ENCODE results near the gene IMMP2L.

Gene IMMP2L

DNA sequence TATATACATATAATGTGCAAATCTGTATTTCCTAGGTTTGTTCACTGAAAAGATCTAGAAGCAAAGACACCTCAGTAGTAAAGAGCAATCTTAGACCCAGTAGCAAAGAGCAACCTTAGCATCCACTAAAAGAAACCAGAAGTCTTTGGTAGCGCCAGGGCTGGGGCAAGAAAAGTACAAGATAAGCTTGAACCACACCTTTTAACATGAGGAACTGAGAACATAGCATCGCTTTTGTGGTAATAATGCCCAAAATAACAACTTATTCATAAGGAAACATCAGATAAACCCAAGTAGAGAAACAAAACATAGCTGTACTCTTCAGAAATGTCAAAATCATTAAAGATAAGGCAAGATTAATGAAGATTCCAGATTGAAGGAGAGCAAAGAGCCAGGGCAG, 173.4 kb downstream of the IMMP2L start:
- Histone ChIP-seq H3K27me3 (ENCODE audit: insufficient read depth, low read length, poor library complexity) (no peaks in the 10 kb centered on the region), H3K4me1 (ENCODE audit: insufficient read depth, low read length) (no peaks in the 10 kb centered on the region), H3K4me3 (ENCODE audit: low read depth in 1 of 2, low read length in 2 of 2) (no peak overlapping the region), H3K9me3 (ENCODE audit: insufficient read depth, low read length, severe bottlenecking) (no peaks in the 10 kb centered on the region), H2AFZ (ENCODE audit: low read depth, low read length) (no peak overlapping the region), H3K27ac (ENCODE audit: low read length) (no peak overlapping the region), H3K4me2 (ENCODE audit: insufficient read depth, low read length) (no peak overlapping the region), H4K20me1 (ENCODE audit: insufficient read depth, low read length) (no peaks in the 10 kb centered on the region), H3K36me3 (ENCODE audit: insufficient read depth, low read length) (no peaks in the 10 kb centered on the region), H3K9ac (ENCODE audit: low read depth, low read length) (no peak overlapping the region), H3K79me2 (ENCODE audit: insufficient read depth, low read length) (no peaks in the 10 kb centered on the region)
- TF ChIP-seq EZH2 (IDR thresholded peaks at IDR 0.05; ENCODE audit: borderline replicate concordance, low read depth, low read length, severe bottlenecking), result no peak
- TF ChIP-seq, protein P1, sequence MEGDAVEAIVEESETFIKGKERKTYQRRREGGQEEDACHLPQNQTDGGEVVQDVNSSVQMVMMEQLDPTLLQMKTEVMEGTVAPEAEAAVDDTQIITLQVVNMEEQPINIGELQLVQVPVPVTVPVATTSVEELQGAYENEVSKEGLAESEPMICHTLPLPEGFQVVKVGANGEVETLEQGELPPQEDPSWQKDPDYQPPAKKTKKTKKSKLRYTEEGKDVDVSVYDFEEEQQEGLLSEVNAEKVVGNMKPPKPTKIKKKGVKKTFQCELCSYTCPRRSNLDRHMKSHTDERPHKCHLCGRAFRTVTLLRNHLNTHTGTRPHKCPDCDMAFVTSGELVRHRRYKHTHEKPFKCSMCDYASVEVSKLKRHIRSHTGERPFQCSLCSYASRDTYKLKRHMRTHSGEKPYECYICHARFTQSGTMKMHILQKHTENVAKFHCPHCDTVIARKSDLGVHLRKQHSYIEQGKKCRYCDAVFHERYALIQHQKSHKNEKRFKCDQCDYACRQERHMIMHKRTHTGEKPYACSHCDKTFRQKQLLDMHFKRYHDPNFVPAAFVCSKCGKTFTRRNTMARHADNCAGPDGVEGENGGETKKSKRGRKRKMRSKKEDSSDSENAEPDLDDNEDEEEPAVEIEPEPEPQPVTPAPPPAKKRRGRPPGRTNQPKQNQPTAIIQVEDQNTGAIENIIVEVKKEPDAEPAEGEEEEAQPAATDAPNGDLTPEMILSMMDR (IDR thresholded peaks at IDR 0.05; ENCODE audit: borderline replicate concordance, extremely low read depth, low read length, poor library complexity, severe bottlenecking), result no peak
- no peak for DNase-seq
- ATAC-seq (ENCODE audit: insufficient read depth, low read depth), result no peak

GRCh38 chr7:111388016-111388415, 174.3 kb downstream of the IMMP2L start:
- H3K4me3 ChIP-seq (ENCODE audit: low read depth in 1 of 2, low read length in 2 of 2), result no peak overlapping the region
- no peaks in the 10 kb centered on the region for H3K79me2 ChIP-seq (ENCODE audit: insufficient read depth, low read length)
- no peaks in the 10 kb centered on the region for H3K27me3 ChIP-seq (ENCODE audit: insufficient read depth, low read length, poor library complexity)
- no peak for ATAC-seq (ENCODE audit: insufficient read depth, low read depth)
- H3K27ac ChIP-seq (ENCODE audit: low read length), result no peak overlapping the region
- H4K20me1 ChIP-seq (ENCODE audit: insufficient read depth, low read length), result no peaks in the 10 kb centered on the region
- no peak overlapping the region for H3K4me2 ChIP-seq (ENCODE audit: insufficient read depth, low read length)
- no peaks in the 10 kb centered on the region for H3K9me3 ChIP-seq (ENCODE audit: insufficient read depth, low read length, severe bottlenecking)
- H3K9ac ChIP-seq (ENCODE audit: low read depth, low read length), result no peak overlapping the region
- no peaks in the 10 kb centered on the region for H3K4me1 ChIP-seq (ENCODE audit: insufficient read depth, low read length)
- no peak overlapping the region for H2AFZ ChIP-seq (ENCODE audit: low read depth, low read length)
- no peak for DNase-seq
- H3K36me3 ChIP-seq (ENCODE audit: insufficient read depth, low read length), result no peaks in the 10 kb centered on the region
- TF ChIP-seq, protein P1 (IDR thresholded peaks at IDR 0.05; ENCODE audit: borderline replicate concordance, extremely low read depth, low read length, poor library complexity, severe bottlenecking), result no peak
- no peak for TF ChIP-seq EZH2 (IDR thresholded peaks at IDR 0.05; ENCODE audit: borderline replicate concordance, low read depth, low read length, severe bottlenecking)

DNA sequence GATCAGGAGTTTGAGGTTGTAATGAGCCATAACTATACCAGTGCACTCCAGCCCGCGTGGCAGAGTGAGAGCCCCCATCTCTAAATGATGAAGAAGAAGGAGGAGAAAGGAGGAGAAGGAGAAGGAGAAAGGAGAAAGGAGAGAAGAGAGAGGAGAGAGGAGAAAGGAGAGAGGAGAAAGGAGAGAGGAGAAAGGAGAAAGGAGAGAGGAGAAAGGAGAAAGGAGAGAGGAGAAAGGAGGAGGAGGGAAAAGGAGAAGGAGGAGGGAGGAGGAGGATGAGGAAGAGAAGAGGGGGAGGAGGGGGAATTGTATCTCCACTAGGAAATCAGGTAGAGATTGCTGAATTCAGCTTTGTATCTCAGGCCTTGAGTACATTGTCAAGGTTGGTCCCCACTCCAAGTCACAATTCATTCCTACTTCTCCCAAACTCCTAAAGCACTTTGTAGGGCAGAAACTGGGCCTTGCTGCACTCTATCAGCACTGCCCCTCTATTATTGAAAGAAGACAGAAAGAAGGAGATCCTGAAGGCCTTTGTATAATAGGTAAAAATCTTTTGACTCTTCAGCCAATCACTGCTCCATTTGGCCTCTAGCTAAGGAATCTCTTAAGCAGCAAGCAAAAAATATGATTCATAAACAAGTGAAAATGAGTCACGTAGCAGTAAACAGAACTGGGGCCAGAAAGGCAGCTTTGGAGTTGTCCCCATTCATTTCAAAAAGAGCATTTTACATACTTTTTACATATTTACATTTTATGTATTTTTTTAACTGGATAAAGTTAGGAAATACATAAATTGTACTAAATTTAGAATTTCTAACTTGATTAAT, 178.0 kb downstream of the IMMP2L start:
- ATAC-seq (ENCODE audit: insufficient read depth, low read depth), result no peak

More for the DNA sequence above, 178.0 kb downstream of the IMMP2L start:
- no peaks in the 10 kb centered on the region for H3K4me1 ChIP-seq (ENCODE audit: insufficient read depth, low read length)
- H3K27ac ChIP-seq (ENCODE audit: low read length), result no peak overlapping the region
- H3K4me3 ChIP-seq (ENCODE audit: low read depth in 1 of 2, low read length in 2 of 2), result no peak overlapping the region
- no peak overlapping the region for H3K9ac ChIP-seq (ENCODE audit: low read depth, low read length)
- H3K9me3 ChIP-seq (ENCODE audit: insufficient read depth, low read length, severe bottlenecking), result no peaks in the 10 kb centered on the region
- no peaks in the 10 kb centered on the region for H3K27me3 ChIP-seq (ENCODE audit: insufficient read depth, low read length, poor library complexity)
- H3K79me2 ChIP-seq (ENCODE audit: insufficient read depth, low read length), result no peaks in the 10 kb centered on the region
- no peaks in the 10 kb centered on the region for H3K36me3 ChIP-seq (ENCODE audit: insufficient read depth, low read length)
- H2AFZ ChIP-seq (ENCODE audit: low read depth, low read length), result no peak overlapping the region
- TF ChIP-seq, protein P1 (IDR thresholded peaks at IDR 0.05; ENCODE audit: borderline replicate concordance, extremely low read depth, low read length, poor library complexity, severe bottlenecking), result no peak
- TF ChIP-seq EZH2 (IDR thresholded peaks at IDR 0.05; ENCODE audit: borderline replicate concordance, low read depth, low read length, severe bottlenecking), result no peak
- no peak overlapping the region for H3K4me2 ChIP-seq (ENCODE audit: insufficient read depth, low read length)
- H4K20me1 ChIP-seq (ENCODE audit: insufficient read depth, low read length), result no peaks in the 10 kb centered on the region
- no peak for DNase-seq
